Smooth muscle cell (in vitro differentiated cells): ENCODE results near the gene IKBKE. TPM values are rescaled to one million over a fixed set of nuclear protein-coding genes. Genes with fewer than 3 reads are reported as not detected.

Experiments used
- DNase-seq: peaks from one replicate; lab custom pipeline; 2025; ENCODE audit not compliant: unreplicated experiment; lab: John Stamatoyannopoulos, UW
- H2AFZ ChIP-seq: fragments of 200-600 bp; sonication (generic); 2 replicates; pipeline ENCODE4 v1.6.0; 2016; ENCODE audit warnings: antibody characterized with exemption, low read depth, mild to moderate bottlenecking
- H3F3A ChIP-seq: fragments of 200-600 bp; sonication (generic); 2 replicates; pipeline ENCODE4 v1.6.0; 2017; ENCODE audit warnings: antibody characterized with exemption, low read depth
- H3K27ac ChIP-seq: fragments of 200-600 bp; sonication (generic); 2 replicates; pipeline ENCODE4 v1.5.1; 2016; ENCODE audit warnings: low read depth, mild to moderate bottlenecking
- H3K27me3 ChIP-seq: fragments of 200-600 bp; sonication (generic); 2 replicates; pipeline ENCODE4 v1.6.1; 2016; ENCODE audit warnings: low read depth, mild to moderate bottlenecking
- H3K36me3 ChIP-seq: fragments of 200-600 bp; sonication (generic); 2 replicates; pipeline ENCODE4 v1.5.1; 2016; ENCODE audit warnings: low read depth
- H3K4me1 ChIP-seq: fragments of 200-600 bp; sonication (generic); 2 replicates; pipeline ENCODE4 v1.5.1; 2016; ENCODE audit warnings: low read depth
- H3K4me2 ChIP-seq: fragments of 200-600 bp; sonication (generic); 2 replicates; pipeline ENCODE4 v1.6.0; 2016; ENCODE audit warnings: mild to moderate bottlenecking
- H3K4me3 ChIP-seq: fragments of 200-600 bp; sonication (generic); 2 replicates; pipeline ENCODE4 v1.5.1; 2016; ENCODE audit warnings: mild to moderate bottlenecking
- H3K79me2 ChIP-seq: fragments of 200-600 bp; sonication (generic); 2 replicates; pipeline ENCODE4 v1.6.0; 2016; ENCODE audit warnings: low read depth, mild to moderate bottlenecking
- H3K9ac ChIP-seq: fragments of 200-600 bp; sonication (generic); 2 replicates; pipeline ENCODE4 v1.6.0; 2016; ENCODE audit warnings: low read depth
- H3K9me3 ChIP-seq: fragments of 200-600 bp; sonication (generic); replicated peaks from 2 replicates; pipeline ENCODE4 v1.5.1; 2016; ENCODE audit warnings: low read depth
- H4K20me1 ChIP-seq: fragments of 200-600 bp; sonication (generic); 2 replicates; pipeline ENCODE4 v1.6.0; 2016; ENCODE audit warnings: low read depth
- CTCF ChIP-seq: fragments of 200-600 bp; sonication (generic); IDR thresholded peaks from 2 replicates; pipeline ENCODE4 v1.5.1; 2017; ENCODE audit warnings: borderline replicate concordance, mild to moderate bottlenecking, antibody characterized with exemption; ENCODE audit not compliant: insufficient read depth, poor library complexity, severe bottlenecking
- WGBS: methylation state at CpG from one replicate; pipeline ENCODE4 v1.1.7; 2016; ENCODE audit warnings: low lambda C conversion rate; 5-methylcytosine and 5-hydroxymethylcytosine counted together
- polyA plus RNA-seq: library from polyadenylated mRNA; unstranded; fragments of >200 nt; fragmentation: Nextera tagmentation; extraction: Ambion mirVana; gene quantifications from 2 replicates; pipeline ENCODE4 v1.2.1, GENCODE V29; 2016
- total RNA-seq: library from RNA; depleted of rRNA; stranded (reverse); fragments of >200 nt; gene quantifications from 2 replicates; pipeline ENCODE4 v1.2.3, GENCODE V29; 2014

IKBKE gene
- total and polyA plus RNA-seq, 2 experiments from 2014 or later: 4.0 to 9.7 TPM

- no peak overlapping the region for H2AFZ ChIP-seq
- no peak for TF ChIP-seq CTCF
Measured at GRCh38 chr1:206511362-206512057, 41.2 kb downstream of the IKBKE start.

GRCh38 chr1:206512058-206512850, 42.0 kb downstream of the IKBKE start:
- H3F3A ChIP-seq: peaks cover 3% of the 10 kb centered on the region
- no peak overlapping the region for H3K4me3 ChIP-seq
- no peak overlapping the region for H3K9ac ChIP-seq
- peaks cover 14% of the 10 kb centered on the region for H3K4me1 ChIP-seq
- H3K79me2 ChIP-seq: no peaks in the 10 kb centered on the region
- no peak overlapping the region for H3K4me2 ChIP-seq
- TF ChIP-seq CTCF: no peak
- DNase-seq: no peak
- WGBS: 70% methylated on average over 14 of the region's 14 CpGs
- no peaks in the 10 kb centered on the region for H3K27me3 ChIP-seq
- H3K9me3 ChIP-seq: no peaks in the 10 kb centered on the region
- H4K20me1 ChIP-seq: no peaks in the 10 kb centered on the region
- no peak overlapping the region for H2AFZ ChIP-seq
- no peaks in the 10 kb centered on the region for H3K36me3 ChIP-seq
- H3K27ac ChIP-seq: no peak overlapping the region

More at GRCh38 chr1:206511362-206512057, 41.2 kb downstream of the IKBKE start:
- no peaks in the 10 kb centered on the region for H3K79me2 ChIP-seq
- WGBS: 81% methylated on average over 14 of the region's 14 CpGs
- peaks cover 3% of the 10 kb centered on the region for H3F3A ChIP-seq
- H3K4me2 ChIP-seq: no peak overlapping the region
- H3K9me3 ChIP-seq: no peaks in the 10 kb centered on the region
- no peak overlapping the region for H3K4me3 ChIP-seq
- DNase-seq: no peak
- no peaks in the 10 kb centered on the region for H3K36me3 ChIP-seq
- H3K27me3 ChIP-seq: no peaks in the 10 kb centered on the region
- H4K20me1 ChIP-seq: no peaks in the 10 kb centered on the region
- H3K4me1 ChIP-seq: peaks cover 14% of the 10 kb centered on the region
- H3K9ac ChIP-seq: no peak overlapping the region
- H3K27ac ChIP-seq: no peak overlapping the region

- H3K27me3 ChIP-seq: no peaks in the 10 kb centered on the region
Measured at GRCh38 chr1:206512851-206513180, 42.5 kb downstream of the IKBKE start.

More at GRCh38 chr1:206512851-206513180, 42.5 kb downstream of the IKBKE start:
- Histone ChIP-seq H3K4me1 (peaks cover 15% of the 10 kb centered on the region), H3K27ac (peak overlapping the region; percentile 54), H3K9ac (no peak overlapping the region), H3K4me2 (peak overlapping the region; percentile 58), H3K36me3 (no peaks in the 10 kb centered on the region), H3K4me3 (no peak overlapping the region), H4K20me1 (no peaks in the 10 kb centered on the region), H3K9me3 (no peaks in the 10 kb centered on the region), H2AFZ (no peak overlapping the region), H3K79me2 (no peaks in the 10 kb centered on the region), H3F3A (peaks cover 3% of the 10 kb centered on the region)
- DNase-seq: no peak
- WGBS: 93% methylated on average over 4 of the region's 4 CpGs
- no peak for TF ChIP-seq CTCF
